Type B pancreatic cell (in vitro differentiated cells): ENCODE data around the gene KIF26A. TPM values are rescaled to one million over a fixed set of nuclear protein-coding genes. Genes with fewer than 3 reads are reported as not detected.

Source experiments
- DNase-seq: peaks from one replicate; pipeline ENCODE4 v3.0.0; 2021; ENCODE audit warnings: mixed read lengths; ENCODE audit not compliant: unreplicated experiment; ENCODE audit errors: extremely low spot score
- H3K27ac Mint-ChIP-seq: 2 replicates; pipeline ENCODE4 v1.8.0; 2021; ENCODE audit warnings: mild to moderate bottlenecking, mixed read lengths
- H3K27me3 Mint-ChIP-seq: 2 replicates; pipeline ENCODE4 v1.8.0; 2021; ENCODE audit warnings: mixed read lengths
- H3K36me3 Mint-ChIP-seq: 2 replicates; pipeline ENCODE4 v1.8.0; 2021; ENCODE audit warnings: mixed read lengths
- H3K4me1 Mint-ChIP-seq: one replicate; pipeline ENCODE4 v1.8.0; 2021; ENCODE audit warnings: mixed read lengths; ENCODE audit not compliant: unreplicated experiment
- H3K4me3 Mint-ChIP-seq: 2 replicates; pipeline ENCODE4 v1.8.0; 2021; ENCODE audit warnings: mild to moderate bottlenecking, mixed read lengths
- H3K9me3 Mint-ChIP-seq: 2 replicates; pipeline ENCODE4 v1.8.0; 2021; ENCODE audit warnings: mixed read lengths
- total RNA-seq: library from RNA; stranded (reverse); gene quantifications from 2 replicates; pipeline ENCODE4 v1.2.1, GENCODE V29; 2021; ENCODE audit warnings: low replicate concordance
- TF ChIP-seq, protein P1 (sequence below): fragments of 200-600 bp; sonication (generic); conservative IDR thresholded peaks from 2 replicates; pipeline ENCODE4 v1.5.0; 2021; ENCODE audit warnings: antibody characterized with exemption, mild to moderate bottlenecking

The KIF26A gene
- total RNA-seq, 1 donor from 2014 or later: 23.4 TPM

DNA sequence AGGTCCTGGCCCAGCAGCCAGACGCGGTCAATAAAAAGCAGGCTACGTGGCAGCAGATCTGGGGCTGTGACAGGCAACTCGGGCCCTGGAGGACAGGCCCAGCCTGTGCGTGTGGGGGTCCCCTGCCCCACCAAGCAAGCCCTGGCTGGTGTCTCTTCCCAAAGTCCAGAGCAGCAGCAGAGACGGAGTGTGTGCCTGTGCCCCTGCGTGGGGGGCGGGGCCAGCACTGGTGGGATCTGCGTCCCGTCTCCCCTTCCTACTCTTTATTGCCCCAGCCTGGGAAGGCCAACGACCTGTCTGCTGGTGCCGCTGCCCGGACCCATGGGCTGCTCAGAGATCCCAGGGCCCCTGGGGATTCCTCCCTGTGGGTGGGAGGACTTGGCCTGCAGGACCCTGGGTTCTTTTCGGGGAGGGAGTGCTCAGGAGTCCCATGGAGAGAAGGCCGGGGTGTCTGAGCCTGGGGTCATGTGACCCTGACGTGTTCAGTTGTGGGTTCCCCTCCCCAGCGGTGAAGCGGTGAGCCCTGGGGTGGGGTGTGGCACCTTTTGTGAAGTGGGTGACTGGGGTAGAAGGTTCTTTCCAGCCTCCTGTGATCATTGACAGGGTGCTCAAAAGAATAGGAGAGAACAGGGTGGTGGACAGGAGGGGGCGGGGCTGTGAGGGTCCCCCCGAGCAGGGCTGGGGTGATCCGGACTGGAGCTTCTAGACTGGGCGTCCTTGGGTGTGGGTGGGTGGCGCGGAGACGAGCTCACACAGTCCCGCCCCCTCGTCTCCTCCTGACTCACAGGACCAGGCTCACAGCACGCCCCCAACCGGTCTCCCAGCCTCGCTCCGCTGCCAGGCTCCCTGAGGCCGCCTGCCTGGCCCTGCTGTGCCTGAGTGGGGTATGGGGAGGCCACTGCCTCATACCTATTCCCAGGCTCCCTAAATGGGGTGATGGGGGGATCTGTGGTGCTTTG, 30.5 kb upstream of the KIF26A start:
- Mint-ChIP-seq H3K27ac (no peak overlapping the region), H3K4me3 (no peak overlapping the region), H3K27me3 (no peaks in the 10 kb centered on the region), H3K36me3 (no peaks in the 10 kb centered on the region), H3K9me3 (no peaks in the 10 kb centered on the region), H3K4me1 (no peaks in the 10 kb centered on the region)
- DNase-seq: no peak
- TF ChIP-seq, protein P1, sequence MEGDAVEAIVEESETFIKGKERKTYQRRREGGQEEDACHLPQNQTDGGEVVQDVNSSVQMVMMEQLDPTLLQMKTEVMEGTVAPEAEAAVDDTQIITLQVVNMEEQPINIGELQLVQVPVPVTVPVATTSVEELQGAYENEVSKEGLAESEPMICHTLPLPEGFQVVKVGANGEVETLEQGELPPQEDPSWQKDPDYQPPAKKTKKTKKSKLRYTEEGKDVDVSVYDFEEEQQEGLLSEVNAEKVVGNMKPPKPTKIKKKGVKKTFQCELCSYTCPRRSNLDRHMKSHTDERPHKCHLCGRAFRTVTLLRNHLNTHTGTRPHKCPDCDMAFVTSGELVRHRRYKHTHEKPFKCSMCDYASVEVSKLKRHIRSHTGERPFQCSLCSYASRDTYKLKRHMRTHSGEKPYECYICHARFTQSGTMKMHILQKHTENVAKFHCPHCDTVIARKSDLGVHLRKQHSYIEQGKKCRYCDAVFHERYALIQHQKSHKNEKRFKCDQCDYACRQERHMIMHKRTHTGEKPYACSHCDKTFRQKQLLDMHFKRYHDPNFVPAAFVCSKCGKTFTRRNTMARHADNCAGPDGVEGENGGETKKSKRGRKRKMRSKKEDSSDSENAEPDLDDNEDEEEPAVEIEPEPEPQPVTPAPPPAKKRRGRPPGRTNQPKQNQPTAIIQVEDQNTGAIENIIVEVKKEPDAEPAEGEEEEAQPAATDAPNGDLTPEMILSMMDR: no peak

DNA sequence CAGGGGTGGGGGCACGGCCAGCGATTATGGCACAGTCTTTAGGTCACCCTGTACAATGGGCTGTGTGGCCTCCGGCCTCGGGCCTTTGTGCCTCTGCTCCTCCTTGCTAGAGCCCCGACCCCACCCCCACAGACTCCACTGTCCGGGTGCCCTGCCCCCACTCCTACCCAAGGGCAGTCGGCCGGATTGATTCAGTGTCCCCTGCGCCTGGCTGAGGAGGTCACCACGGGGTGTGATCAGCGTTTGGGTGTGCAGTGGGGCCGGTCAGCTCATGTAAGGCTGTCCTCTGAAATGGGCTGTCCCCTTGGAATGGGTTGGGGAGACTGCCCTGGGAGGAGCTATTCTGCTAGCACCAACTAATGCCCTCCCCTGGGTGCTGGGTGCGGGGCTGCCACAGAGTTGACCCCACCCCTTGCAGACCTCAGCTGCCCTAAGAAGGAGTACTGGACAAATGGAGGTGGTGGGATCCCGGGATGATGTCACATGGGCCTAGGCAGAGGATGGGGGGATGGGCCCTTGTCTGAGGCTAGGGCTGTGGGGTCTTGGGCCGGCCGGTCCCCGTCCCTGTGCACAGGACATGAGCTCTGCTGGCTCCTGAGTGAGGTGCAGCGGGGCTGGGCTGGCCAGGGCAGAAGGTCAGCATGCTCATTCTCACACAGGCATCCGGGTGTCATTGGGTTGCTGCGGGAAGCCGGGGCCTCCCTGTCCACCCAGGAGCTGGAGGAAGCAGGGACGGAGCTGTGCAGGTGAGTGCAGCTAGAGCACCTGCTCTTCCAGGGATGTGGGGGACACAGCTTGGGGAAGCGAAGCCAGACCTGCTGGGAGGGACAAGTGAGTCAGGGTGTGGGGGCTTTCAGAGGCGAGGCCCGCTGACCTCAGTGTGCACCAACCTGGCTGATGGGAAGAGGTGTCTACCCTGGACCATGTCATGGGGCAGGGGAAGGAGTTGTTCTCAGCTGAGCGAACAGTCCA, 29.5 kb upstream of the KIF26A start:
- H3K27me3 Mint-ChIP-seq: no peaks in the 10 kb centered on the region
- no peaks in the 10 kb centered on the region for H3K4me1 Mint-ChIP-seq
- no peak overlapping the region for H3K4me3 Mint-ChIP-seq
- no peak for DNase-seq
- no peaks in the 10 kb centered on the region for H3K9me3 Mint-ChIP-seq
- H3K27ac Mint-ChIP-seq: peak overlapping the region; percentile 41
- no peaks in the 10 kb centered on the region for H3K36me3 Mint-ChIP-seq
- TF ChIP-seq, protein P1: no peak

DNA sequence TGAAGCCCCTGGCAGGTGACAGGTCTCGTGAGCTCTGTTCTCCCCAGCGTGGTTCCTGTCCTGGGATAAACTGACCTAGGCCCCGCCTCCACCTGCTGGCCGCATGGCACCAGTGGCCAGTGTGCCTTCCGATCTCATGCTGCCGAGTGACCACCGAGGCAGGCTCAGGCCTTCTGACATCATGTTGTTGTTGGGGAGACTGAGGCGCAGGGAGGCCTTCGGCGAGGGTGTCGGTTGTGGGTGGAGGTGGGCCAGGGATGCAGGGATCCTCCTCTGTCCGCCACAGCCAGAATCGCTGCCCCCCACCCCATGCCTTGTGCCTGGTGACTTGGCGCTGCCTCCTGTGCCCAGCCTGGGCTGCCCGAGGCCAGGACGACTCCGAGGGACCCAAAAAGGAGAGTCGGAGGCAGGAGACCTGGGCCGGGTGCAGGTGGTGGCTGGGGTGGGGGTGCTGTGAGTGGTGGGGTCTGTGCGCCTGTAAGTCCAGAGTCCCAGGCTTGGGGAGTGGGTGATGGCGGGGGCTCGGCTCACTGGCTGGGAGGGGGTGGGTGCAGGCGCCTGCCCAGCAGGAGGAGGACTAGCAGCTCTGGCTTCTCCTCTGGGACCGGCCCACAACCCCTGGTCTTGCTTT, 28.5 kb upstream of the KIF26A start:
- Mint-ChIP-seq H3K27me3 (peaks cover 8% of the 10 kb centered on the region), H3K9me3 (no peaks in the 10 kb centered on the region), H3K4me1 (no peaks in the 10 kb centered on the region), H3K4me3 (no peak overlapping the region), H3K27ac (no peak overlapping the region), H3K36me3 (no peaks in the 10 kb centered on the region)
- DNase-seq: no peak
- TF ChIP-seq, protein P1: no peak

GRCh38 chr14:104110491-104111209, 27.7 kb upstream of the KIF26A start:
- TF ChIP-seq, protein P1: no peak
- no peaks in the 10 kb centered on the region for H3K9me3 Mint-ChIP-seq
- peak overlapping the region; percentile 17 for H3K4me3 Mint-ChIP-seq
- no peaks in the 10 kb centered on the region for H3K36me3 Mint-ChIP-seq
- DNase-seq: no peak
- no peaks in the 10 kb centered on the region for H3K4me1 Mint-ChIP-seq
- peaks cover 16% of the 10 kb centered on the region for H3K27me3 Mint-ChIP-seq
- no peak overlapping the region for H3K27ac Mint-ChIP-seq
